ENCODE data around the gene CUL5.
"Not testable (repeated sequence)": the region's sequence is repeated elsewhere in the genome, so short reads cannot be mapped to it uniquely, and the experiment has no call there.

Gene CUL5

DNA sequence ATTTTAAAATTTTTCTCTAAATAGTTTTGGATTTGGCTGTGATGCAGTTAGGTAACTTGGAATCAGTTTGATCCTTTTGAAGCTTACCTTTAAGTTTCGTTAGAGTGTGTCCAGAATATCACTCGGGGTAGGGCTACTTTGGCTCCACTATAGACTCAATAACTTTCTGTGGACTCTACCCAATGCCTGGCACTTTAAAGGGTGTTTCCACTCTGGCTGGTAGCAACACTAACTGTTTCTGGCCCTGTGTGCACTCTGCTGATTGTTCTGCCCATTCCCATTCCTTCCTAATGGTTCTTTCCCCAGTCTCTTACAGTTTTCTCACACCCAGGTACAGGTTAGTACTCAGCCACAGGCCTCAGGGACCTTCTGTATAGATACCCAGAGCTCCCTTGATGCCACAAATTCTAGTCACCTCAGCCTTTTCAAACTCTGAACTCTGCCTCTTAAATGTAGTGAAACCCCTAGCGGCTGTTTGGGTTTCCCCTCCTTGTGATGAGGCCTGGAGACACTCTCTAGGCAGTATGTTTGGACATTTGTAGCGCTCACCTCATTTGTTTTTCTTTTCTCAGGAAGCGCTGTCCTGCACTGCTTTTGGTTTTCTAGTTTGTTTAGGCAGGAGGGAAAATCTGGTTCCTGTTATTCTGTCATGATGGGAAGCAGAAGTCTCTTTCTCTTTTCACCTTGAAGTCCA is 16.8 kb downstream of the CUL5 start:
- no peak for DNase-seq (ENCODE audit: low read depth)

DNA sequence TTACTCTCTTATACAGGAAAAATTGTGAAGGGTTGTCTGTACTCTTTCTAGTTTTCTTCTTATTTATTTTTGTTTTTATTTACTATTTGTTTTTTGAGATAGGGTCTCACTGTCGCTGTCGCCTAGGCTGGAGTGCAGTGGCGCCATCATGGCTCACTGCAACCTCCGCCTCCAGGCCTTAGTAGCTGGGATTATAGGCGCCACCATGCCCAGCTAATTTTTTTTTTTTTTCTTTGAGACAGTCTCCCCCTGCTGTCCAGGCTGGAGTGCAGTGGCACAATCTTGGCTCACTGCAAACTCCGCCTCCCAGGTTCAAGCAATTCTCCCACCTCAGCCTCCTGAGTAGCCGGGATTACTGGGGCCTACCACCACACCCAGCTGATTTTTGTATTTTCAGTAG is 18.4 kb downstream of the CUL5 start:
- no peak for DNase-seq (ENCODE audit: low read depth)

DNA sequence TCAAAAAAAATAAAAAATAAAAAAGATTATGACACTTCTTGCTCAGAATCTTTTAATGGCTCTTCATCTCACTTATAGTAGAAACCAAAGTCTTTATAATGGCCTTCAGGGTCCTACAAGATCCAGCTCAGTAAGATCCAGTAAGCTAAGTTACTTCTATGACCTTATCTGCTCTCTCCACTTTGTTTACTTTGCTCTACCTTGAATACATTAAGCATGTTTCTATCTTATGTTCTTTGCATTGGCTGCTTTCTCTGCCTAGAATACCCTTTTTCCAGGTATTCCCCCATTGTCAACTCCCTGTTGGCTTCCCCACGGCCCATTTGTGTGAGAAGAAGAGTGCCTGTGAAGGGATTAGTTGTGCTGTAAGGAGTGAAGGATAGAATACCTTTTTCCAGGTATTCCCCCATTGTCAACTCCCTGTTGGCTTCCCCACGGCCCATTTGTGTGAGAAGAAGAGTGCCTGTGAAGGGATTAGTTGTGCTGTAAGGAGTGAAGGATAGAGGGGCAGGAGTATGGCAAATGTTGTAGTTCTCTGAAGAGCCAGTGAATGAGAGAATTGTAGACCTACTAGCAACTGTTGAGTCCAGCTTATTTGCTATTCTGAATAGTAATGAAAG is 20.2 kb downstream of the CUL5 start:
- DNase-seq (ENCODE audit: low read depth): not testable (repeated sequence)

DNA sequence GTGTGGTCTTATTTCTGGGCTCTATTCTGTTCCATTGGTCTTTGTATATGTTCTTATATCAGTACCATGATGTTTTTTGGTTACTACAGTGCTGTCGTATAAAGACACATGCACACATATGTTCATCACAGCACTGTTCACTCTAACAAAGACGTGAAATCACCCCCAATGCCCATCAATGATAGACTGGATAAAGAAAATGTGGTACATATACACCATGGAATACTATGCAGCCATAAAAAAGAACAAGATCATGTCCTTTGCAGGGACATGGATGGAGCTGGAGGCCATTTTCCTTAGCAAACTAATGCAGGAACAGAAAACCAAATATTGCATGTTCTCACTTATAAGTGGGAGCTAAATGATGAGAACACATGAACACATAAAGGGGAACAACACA is 22.9 kb downstream of the CUL5 start:
- DNase-seq (ENCODE audit: low read depth): not testable (repeated sequence)

DNA sequence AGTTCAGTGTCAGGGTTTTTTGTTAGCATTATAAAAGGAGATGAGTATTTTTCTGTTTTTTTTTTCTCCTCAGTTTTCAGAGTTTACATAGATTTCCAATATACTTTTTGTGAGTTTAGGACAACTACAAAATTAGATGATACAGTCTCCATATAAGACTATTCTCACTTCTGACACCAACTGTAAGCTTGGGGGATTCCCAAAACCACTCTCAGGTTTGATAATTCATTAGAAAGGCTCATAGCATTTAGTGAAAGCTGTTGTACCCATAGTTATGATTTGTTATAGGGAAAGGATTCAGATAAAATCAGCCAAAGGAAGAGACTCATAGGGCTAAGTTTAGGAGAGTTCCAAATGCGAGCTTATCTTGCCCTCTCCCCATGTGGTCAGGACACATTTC is 24.1 kb downstream of the CUL5 start:
- no peak for DNase-seq (ENCODE audit: low read depth)

DNA sequence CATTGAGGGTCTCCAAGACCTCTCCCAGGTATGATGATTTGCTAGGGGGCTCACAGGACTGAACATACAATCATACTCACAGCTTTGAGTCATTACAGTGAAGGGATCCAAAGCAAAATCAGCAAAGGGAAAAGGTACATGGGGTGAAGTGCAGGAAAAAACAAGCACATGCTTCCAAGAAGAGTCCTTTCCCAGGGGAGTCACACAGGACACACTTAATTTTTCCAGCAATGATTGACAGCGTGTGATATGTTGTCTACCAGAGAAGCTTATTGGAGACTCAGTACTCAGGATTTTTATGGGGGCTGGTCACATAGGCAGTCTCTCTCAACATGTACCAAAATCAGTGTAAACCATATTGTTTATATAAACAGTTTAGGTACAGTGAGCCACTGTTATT is 25.3 kb downstream of the CUL5 start:
- no peak for DNase-seq (ENCODE audit: low read depth)

DNA sequence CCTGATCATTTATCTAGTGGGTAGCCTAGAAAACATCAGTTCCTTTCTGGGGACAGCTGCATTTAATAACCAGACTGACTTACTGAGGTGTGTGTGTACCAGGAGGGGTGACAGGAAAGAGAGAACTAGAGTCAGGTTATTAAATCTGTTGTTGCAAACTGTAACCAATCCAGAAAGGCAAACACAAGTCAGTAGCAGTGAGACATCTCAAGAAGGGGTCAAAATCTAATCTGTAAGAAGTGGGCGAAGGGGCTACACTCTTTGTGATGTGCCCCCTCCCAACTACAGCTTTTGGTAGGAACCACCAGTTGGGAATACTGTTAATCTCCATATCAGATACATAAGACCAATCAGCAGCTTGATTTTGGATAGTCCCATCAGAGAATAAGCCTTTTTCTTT is 26.3 kb downstream of the CUL5 start:
- DNase-seq (ENCODE audit: low read depth): no peak

DNA sequence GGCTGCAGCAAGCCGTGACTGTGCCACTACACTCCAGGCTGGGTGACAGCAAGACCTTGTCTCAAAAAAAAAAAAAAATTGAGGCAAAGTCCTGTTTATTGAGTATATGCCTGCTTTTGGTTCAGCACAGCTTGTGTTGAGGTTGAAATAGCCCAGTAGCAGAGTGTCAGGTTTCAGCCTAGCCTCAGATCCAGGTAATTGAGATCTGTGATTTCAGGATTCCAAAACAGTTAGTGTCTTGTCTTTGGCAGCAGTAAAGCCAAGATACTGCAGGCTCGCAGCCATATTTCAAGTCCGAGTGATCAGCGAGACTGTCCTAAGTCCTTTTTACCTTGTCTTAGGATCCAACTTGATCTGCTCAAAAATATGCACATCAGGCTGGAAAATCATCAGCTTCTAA is 27.0 kb downstream of the CUL5 start:
- DNase-seq (ENCODE audit: low read depth): no peak

DNA sequence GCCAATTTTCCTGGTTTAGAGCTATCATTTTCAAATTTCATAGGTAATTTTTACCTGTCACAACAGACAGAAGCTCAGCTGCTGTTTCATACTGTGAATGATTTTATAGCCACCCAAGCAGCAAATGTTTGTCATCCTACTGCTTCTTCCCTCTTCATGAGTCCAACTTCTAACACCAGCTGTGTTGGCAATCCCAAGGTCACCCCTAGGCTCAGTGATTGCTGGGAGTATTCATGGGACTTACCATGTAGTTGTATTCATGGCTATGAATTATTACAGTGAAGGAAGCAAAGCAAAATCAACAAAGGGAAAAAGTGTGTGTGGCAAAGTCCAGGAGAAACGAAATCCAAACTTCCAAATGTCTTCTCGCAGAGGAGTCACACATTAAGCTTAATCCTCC is 28.5 kb downstream of the CUL5 start:
- no peak for DNase-seq (ENCODE audit: low read depth)

DNA sequence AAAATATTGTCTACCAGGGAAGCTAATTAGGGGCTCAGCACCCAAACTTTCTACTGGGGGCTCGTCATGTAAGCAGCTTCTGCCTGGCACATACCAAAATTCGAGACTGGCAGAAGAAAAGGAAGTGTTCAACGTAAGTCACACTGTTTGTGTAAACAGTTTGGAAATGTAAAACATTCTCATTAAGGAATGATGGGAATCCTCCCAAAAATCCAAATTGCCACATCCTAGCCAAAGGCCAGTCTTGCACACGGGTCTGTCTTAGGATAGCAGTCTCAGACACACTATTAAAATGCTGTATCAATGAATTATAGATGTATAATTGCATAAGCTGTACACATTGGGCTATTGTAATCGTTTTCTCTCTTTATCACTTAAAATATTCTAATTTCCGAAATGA is 28.9 kb downstream of the CUL5 start:
- DNase-seq (ENCODE audit: low read depth): no peak

DNA sequence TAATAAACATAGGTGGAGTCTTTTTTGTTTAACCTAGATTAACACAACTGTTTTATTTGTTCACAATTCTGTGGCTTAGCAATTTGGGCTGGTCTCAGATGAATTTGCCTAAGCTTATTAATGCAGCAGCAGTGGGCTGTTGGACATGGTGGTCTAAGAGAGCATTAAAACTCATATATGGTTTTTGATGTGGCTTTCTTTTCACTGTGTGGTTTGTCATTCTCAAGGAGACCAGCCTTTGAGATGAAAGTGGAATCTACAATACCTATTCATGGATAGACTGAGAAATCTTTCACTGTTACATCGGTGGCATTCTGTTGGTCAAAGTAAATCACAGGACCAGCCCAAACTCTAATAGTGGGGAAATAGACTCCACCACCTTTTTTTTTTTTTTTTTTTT is 39.6 kb downstream of the CUL5 start:
- DNase-seq (ENCODE audit: low read depth): no peak

DNA sequence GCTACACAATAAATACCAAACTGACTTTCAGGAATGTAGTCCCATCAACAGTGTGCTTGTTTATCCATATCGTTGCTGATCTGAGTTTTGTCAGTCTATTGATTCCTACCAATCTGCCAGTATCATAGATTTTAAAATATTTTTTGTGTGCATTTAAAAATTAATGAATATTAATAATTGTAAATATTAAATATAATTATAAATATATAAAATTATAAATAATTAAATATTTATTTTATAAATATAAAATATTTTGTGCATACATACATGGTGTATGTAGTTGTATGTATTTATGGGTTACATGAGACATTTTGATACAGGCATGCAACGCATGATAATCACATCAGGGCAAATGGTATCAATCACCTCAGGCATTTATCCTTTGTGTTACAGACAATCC is 53.6 kb downstream of the CUL5 start:
- no peak for DNase-seq (ENCODE audit: low read depth)

DNA sequence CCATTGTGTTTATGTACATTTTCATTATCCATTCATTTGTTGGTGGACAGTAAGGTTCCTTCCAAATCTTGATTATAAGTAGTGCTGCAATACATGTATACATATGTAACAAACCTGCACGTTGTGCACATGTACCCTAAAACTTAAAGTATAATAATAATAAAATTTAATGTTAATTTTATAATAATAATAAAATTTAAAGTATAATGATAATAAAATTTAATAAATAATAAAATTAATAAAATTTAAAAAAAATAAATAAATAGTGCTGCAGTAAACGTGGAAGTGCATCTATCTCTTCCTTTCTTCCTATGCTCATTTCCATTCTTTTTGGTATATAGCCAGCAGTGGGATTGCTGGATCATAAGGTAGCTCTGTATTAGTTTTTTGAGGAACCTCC is 54.7 kb downstream of the CUL5 start:
- DNase-seq (ENCODE audit: low read depth): no peak

DNA sequence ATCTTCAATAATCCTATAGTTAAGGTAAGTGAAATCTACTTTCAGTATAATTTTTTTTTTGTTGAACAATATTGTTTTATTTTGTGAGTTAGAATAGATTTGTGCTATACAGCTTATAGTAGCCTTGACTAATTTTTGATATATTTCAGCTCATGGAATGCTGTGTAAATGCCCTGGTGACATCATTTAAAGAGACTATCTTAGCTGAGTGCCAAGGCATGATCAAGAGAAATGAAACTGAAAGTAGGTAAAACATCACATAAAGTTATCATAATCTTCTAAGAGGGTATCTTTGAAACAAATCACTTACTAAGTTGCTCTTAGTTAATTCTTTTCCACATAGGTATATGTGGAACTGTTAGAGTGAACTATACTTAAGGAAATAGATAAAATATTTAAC is 61.2 kb downstream of the CUL5 start:
- no peak for DNase-seq (ENCODE audit: low read depth)

DNA sequence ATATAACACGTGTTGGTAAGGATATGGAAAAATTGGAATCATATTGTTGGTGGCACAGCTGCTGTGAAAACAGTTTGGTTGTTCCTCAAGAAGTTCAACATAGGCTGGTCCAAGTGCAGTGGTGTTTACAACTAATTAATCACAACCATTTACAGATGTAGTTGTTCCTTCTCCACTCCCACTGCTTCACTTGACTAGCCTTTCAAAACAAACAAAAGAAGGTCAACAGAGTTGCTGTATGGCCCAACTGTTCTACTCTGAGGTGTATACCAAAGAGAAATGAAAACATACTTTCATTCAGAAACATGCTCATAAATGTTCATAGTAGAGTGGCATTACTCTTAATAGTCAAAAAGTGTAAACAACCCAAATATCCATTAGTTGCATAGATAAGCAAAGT is 76.1 kb downstream of the CUL5 start:
- no peak for DNase-seq (ENCODE audit: low read depth)

DNA sequence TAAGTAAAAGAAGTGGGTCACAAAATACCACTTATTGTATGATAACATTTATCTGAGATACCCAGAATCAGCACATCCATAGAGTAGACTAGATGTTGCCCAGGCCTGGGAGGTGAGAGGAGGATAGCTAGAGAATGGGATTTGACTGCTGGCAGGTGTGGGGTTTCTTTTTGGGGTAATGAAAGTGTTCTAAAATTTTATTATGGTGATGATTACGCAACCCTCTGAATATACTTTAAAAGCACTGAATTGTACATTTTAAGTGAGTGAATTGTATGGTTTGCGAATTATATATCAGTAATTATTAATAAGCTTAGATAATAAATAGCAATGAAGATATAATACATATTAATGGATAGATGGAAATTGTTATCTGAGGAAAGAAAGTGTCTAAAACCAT is 77.0 kb downstream of the CUL5 start:
- DNase-seq (ENCODE audit: low read depth): no peak

DNA sequence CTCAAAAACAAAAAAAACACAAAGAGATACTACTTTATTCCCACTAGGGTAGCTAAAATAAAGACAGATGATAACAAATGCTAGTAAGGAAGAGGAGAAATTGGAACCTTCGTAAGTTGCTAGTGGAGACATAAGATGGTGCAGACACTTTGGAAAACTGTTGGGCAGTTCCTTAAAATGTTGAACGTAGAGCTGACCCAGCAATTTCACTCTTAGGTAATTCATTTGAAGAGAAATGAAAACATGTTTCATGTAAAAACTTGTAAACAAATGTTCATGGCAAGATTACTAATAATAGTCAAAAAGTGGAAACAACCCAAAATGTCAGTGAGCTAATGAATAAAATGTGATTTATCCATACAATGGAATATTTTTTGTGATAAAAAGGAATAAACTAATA is 83.4 kb downstream of the CUL5 start:
- DNase-seq (ENCODE audit: low read depth): no peak

DNA sequence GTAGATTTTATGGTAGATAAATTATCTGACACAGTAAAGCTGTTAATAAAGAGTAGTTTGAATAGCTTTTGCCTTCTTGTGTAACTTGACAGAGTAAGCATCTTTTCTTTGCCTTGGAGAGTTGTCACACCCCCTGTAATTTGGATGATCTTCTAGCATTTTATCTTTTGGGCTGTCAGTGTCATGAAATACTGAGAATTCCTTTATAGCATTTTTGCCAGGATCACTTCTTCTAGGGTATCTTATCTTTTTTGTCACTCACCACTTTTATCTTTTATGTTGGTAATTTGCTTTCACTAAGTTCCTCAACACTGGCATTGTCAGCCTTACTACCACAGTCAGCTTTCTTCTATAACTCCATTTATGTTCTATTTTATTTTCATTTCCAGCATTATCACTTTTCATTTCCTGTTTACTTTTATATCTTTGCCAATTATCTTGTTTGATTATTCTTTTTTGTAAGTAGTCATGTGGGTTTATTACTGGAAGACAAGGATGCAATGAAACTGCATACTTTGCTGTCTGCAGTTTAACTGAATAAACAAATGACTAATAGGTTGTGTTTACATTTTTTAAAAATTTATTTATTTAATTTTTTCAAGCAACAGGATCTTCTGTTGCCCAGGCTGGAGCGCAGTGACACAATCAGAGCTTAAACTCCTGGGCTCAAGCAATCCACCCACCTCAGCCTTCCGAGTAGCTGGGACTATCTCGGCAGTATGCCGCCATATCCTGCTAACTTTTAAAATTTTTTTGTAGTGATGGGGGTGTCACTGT is 84.6 kb downstream of the CUL5 start:
- no peak for DNase-seq (ENCODE audit: low read depth)

DNA sequence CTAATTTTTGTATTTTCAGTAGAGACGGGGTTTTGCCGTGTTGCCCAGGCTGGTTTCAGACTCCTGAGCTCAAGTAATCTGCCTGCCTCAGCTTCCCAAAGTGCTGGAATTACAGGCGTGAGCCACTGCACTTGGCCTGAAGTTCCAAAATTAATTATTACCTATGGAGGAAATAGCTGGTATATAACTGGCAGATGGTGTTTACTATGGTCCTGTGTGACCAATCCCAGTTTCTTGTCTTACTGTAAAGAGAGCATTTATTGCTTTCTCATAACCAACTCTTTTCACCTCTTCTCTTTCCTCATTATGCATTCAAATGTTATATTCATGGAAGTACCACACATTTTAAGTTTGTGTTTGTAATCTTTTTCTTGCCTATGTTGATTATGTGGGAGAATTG is 88.5 kb downstream of the CUL5 start:
- DNase-seq (ENCODE audit: low read depth): no peak

DNA sequence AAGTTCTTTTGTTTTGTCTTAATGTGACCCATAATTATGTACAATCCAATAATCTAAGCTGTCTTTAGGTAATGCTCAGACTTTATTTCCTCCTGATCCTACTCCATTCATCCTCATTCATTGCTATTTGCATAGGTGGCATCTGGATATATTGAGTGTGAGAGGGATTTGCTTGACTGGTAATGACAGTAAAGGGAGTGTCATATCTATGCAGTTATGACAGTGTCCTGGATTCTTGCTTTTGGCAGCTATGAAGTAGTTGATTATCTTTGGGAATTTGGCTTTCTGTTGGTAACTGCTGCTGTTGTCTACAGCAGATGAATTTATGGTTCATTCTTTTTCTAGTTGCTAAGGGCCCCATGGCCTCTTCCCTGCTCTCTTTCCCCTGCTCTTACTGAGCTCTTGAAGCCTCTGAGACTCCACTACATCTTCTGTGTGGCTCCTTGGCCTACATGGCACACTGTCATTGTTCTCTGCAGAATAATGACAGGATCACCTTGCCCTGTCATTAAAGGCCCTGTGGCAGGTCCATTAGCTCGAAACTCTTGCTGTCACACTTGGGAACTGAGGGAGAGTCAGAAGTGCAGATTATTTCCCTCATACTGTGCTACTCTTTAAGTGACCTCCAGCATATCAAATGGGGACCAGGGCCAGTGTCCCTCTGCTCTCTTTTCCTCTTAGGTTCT is 92.5 kb downstream of the CUL5 start:
- no peak for DNase-seq (ENCODE audit: low read depth)

DNA sequence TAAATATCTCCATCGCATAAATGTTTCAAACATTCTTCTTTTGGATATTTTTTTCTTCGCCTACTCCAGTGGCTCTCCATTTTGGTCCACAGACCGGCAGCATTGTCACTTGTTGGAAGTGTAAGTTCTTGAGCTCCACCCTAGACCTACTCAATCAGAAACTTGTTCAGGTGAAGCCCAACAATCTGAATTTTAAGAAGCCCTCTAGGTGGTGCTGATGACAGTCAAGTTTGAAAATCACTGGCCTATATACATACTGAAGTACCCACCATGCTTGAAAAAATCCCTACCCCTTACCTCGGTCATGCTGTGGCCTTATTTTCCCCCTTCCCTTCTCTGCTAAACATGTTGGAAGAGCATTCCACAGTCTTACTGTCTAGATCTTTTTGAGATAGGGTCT is 102.4 kb downstream of the CUL5 start:
- no peak for DNase-seq (ENCODE audit: low read depth)

DNA sequence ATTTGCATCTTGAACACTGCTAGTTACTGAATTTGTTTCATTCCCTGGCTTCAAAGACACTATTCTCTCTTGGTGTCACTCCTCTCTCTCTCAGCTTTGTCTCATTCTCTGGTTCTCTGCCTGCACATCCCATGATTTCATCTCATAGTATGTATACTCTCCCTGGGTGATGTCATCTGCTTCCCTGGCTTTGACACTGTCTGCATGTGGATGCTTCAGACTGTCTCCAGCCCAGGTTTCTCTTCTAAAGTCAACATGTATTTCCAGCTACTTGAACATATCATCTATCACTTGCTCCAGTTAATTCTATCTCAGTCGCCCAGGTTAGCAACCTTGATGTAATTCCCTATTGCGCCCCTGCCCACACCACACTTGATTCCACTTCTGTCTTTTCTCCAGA is 103.4 kb downstream of the CUL5 start:
- no peak for DNase-seq (ENCODE audit: low read depth)

All from stimulated activated CD8-positive, alpha-beta memory T cell treated with anti-CD3 and anti-CD28 coated beads, Interleukin-12 subunit alpha, Interleukin-12 subunit beta, amount 100 ng/mL, for 4 hours (primary cell).